ENCODE measurements around the gene SLC5A1.

SLC5A1 gene

GRCh38 chr22:32042924-32043323, at the start of gene SLC5A1:
Gene SLC5A1 (plus strand): TSS chr22:32043261. CDS start chr22:32043282, 21 bp downstream.
- no peak for DNase-seq

- DNase-seq = no peak
Observed at GRCh38 chr22:31995046-31995445, 48.0 kb upstream of the SLC5A1 start.

DNA sequence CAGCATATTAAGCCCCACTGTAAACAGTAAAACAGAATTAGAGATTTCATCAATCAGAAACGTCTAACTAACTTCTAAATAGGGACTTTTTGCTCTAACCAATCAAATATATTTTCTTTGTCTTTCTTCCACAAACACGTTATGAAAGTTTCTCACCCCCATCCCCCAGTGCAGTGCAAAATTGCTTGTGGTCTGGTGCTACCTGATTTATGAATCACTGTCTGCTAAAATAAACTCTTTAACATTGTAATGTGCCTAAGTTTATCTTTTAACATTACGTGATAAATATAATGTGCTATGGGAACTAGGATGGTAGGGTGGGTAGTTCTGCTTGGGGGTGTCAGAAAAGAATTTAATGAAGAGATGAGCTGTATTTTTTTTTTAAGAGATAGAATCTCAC, 47.3 kb upstream of the SLC5A1 start:
- DNase-seq = no peak

DNA sequence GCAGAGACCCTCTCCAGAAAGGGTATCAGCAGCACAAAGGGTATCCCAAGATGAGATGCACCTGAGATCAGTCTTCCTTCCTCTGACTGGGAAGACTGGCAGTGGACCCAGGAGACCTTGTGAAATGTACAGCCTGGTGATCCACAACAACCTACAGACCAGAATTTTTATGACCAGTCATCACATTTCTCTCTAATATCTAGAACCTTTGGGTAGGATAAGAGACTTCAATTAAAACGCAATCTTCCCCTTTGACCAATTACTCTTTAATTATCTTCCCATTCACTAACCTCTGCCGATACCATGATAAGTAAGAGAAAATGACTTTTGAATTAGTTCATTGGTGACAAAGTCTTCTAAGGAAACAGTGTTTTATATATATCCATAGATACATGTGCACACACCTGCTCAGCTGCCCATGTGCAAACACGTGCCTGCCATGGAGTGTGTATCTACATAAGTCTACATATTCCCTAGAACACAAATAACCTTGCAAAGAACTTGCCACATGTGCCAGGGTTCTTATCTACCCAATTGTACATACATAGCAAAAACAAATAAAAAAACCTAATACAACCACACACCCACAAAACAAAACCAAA, 44.2 kb upstream of the SLC5A1 start:
- no peak for DNase-seq

GRCh38 chr22:32000181-32000580, 42.9 kb upstream of the SLC5A1 start:
- DNase-seq = no peak

DNA sequence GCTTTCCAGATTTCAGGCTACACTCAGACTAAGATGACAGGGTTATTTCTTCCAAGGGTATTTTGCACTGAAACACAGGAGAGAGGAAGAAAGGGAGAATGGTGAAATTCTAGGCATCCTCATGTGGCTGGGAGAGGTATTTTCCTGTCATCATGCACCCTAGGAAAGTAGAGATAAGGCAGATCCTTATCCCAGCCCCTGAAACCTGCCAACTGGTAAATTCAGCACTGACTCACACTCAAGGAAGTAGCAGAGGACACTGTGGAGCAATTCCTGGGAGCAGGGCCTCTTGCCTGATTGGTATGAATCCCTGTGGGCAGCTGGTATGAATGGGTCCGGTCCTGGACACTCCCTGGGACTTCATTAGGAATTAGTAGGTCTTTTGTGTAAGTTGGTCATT, 37.6 kb upstream of the SLC5A1 start:
- no peak for DNase-seq

DNA sequence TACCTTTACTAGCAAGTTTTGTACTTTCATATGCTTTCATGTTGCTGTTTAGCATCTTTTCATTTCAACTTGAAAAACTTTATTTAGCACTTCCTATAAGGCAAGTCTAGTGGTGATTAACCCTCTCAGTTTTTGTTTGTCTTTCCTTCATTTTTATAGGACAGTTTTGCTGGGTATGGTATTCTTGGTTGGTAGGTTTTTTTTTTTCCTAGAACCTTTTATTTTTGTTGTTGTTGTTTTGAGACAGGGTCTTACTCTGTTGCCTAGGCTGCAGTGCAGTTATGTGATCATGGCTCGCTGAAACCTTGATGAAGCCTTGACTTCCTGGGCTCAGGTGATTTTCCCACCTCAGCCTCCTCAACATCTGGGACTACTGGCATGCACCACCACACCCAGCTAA, 29.9 kb upstream of the SLC5A1 start:
- no peak for DNase-seq

GRCh38 chr22:32016081-32016480, 27.0 kb upstream of the SLC5A1 start:
- no peak for DNase-seq

DNA sequence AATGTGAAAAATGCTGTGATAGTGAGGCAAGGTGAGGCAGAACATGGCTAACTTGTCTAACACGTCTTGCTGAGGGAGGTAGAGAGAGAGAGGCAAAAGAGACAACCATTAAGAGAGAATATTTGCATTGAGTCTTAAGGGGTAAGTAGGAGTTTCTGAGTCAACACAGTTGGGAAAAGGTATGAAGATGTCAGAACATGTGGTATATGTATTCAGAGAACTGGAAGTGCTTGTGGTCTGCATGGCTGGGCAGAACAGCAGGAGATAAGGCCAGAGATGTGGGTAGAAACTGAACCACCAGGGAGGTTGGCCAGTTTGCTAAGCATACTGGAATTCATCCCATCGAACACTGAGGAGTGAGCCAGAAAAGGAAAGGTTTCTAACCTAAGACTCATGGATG, 25.0 kb upstream of the SLC5A1 start:
- no peak for DNase-seq

DNA sequence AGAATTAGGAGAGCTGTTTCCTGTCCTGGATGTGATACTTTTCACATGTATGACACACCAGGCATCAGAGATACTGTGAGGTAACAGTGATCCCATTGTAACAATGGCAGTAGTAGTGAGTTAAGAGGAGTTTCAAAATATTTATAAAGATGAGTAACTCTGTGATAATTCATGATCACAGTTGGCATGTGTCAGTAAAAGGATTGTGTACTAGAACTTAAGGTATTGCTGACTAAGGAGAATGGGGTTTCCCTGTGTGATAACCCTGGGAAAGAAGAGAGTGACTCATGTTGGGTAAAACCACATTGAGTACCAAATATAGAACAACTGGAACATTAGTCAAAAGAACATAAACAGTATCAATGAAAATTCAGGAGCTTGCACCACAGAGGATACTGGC, 22.9 kb upstream of the SLC5A1 start:
- no peak for DNase-seq

DNA sequence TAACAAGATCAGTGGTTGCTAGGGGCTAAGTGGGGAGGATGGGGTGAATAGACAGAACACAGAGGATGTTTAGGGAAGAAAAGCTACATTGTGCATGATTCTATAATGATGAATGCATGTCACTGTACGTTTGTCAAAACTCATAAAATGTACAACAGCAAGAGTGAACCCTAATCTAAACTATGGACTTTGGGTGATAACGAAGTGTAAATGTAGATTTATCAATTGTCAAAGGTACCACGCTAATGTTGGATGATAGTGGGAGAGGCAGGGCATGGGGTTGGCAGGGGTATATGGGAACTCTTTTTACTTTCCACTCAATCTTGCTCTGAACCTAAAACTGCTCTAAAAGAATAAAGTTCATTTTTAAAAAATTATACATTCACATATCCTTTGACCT, 21.3 kb upstream of the SLC5A1 start:
- no peak for DNase-seq

GRCh38 chr22:32023251-32023827, 19.7 kb upstream of the SLC5A1 start:
- DNase-seq = no peak

DNA sequence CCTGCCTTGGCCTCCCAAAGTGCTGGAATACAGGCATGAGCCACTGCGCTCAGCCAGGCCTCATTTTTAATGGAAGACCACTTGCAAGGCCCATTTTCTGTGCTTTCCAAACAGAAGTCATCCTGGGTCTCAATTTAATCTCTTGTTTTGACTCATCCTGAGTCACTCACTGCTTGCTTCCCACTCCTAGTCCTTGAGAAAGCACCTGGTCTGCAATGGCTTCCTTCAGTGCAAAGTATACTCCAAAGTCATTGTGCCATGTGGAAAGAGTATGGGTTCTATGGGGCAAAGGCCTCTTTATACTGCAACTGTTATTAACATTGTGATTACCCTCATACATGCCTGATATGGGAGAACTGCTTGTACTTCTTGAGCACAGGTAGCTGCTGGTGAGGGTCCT, 18.3 kb upstream of the SLC5A1 start:
- DNase-seq = no peak

GRCh38 chr22:32030518-32031247, 12.4 kb upstream of the SLC5A1 start:
- DNase-seq = no peak

GRCh38 chr22:32031466-32031865, 11.6 kb upstream of the SLC5A1 start:
- DNase-seq = no peak

DNA sequence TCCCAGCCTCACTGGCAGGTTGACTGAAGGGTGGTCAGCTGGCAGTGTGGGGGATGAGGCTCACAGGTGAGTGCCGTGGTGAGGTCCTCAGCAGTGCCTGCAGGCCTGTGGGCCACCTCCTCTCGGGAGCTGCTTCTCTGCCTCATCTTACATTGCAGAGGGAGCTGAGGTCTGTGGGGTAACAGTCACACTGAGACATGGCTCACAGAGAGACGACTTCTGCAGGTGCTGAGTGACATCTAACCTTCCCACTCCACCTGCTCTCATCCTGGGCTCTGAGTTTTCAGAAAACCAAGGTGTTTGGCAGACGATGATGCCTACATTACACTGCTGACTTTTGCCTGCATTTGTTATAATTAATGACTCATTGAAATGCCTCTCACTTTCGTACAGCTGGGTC, 8.8 kb upstream of the SLC5A1 start:
- DNase-seq = no peak

DNA sequence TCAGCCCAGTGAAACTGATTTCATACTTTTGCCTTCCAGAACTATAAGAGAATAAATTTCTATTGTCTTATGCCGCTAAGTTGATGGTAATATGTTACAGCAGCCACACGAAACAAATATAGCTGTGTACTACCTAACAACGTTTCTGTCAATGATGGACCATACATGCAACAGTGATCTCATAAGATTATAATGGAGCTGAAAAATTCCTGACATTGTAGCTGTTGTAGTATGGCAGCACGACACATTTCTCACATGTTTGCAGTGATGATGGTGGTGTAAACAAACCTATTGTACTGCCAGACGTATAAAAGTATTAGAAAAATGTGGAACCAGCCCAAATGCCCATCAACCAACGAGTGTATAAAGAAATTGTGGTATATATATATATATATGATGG, 5.8 kb upstream of the SLC5A1 start:
- no peak for DNase-seq

GRCh38 chr22:32040324-32040904, 2.6 kb upstream of the SLC5A1 start:
- no peak for DNase-seq

DNA sequence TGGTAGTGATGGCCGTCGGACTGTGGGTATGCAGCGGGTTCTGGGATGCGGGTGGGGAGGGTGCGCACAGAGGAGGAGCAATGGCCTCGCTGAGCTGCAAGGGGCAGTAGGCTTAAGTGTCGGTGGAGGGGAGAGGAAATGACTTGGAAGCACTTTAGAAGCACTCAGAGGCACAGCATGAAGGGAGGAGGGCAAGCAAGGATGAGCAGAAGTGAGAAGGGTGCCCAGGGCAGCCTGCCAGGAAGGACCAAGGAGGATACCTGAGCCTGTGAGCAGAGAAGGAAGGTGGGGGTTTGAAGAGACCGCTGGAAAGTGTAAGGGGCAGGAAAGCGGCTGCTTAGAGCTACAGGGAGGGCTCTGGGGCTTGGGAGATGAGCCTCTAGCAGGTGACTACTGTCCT, 330 bp downstream of the SLC5A1 start:
- DNase-seq = no peak

GRCh38 chr22:32044477-32044876, 1.4 kb downstream of the SLC5A1 start:
- DNase-seq = no peak

- no peak for DNase-seq
Observed at GRCh38 chr22:32044913-32045312, 1.9 kb downstream of the SLC5A1 start.

- DNase-seq = no peak
Observed at GRCh38 chr22:32048069-32048468, 5.0 kb downstream of the SLC5A1 start.

DNA sequence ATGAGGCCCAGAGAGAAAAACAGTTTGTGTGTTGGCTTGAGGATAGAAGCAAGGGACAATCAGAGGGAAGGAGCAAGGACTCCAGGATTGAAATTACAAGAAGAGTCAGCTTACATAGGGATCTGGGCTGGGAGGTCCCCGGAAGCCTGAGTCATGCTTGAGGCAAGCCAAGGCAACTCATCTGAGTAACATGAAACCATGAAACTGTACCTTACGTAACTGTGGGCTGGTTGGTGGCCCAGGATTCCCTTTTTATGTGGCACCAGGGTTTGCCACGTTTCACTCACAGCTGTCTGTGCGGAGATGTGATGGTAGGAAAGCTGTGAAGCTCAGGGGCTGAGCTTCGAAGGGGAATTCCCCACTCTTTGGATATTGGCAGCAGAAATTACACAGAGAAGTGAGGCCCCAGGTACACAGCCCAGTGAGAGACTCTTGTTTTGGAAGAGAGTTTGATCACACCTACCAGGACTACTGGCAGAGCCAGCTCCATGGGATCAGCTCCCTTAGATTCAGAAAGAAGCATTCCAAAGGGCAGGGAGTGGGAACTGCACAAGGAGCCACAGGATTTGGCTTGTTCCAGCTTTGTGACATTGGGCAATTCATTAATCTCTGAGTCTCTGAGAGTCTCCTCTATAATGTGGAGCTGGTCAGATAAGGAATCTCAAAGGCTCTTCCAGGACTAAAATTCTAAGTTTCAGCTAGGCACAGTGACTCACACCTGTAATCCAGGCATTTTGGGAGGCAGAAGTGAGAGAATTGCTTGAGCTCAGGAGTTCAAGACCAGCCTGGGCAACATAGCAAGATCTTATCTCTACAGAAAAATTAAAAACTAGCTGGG, 7.8 kb downstream of the SLC5A1 start:
- DNase-seq = no peak

All from activated CD4-positive, alpha-beta T cell treated with anti-CD3 and anti-CD28 coated beads for 1 hour (primary cell).